ENCODE results near the gene CARD11.
A peak's percentile ranks its signal among the peaks of the same experiment; 100 is the strongest.

CARD11 gene

DNA sequence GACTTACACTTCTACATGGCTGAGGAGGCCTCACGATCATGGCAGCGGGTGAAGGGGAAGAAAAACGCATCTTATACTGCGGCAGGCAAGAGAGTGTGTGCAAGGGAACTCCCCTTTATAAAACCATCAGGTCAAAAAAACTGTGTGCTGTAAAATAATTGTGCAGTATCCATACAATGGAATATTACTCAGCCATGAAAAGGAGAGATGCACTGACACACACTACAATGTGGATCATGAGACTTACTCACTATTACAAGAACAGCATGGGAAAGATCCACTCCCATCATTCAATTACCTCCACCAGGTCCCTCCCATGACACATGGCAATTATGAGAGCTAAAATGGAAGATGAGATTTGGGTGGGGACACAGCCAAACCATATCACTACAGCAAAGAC is 27.2 kb upstream of the CARD11 start:
- peaks cover 10% of the 10 kb centered on the region for H3K36me3 Mint-ChIP-seq (ENCODE audit: low read depth)

DNA sequence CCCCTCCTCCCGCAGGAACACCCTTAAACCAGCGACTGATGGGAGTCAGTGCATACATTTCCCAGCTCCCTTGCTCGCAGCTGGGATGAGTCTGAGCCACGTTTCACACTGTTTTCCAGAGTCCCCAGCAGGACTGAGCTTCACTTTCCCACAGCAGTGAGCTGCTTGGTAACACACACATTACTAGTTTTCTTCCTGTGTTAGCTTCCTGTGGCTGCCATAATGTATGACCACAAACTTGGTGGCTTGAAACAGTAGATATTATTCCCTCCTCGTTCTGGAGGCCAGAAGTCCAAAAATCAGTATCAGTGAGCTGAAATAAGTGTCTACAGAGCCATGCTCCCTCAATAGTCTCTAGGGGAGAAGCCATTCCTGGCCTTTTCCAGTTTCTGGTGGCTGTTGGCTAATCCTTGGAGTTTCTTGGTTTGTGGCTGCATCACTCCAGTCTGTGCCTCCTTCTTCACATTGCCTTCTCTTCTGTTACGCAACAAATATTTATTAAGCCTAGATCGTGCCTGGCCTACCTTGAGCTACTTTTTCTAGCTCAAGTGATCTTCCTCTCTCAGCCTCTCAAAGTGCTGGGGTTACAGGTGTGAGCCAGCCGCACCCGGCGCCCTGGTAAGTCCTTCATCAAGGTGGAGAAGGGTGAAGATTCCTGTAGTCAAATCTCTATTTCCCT is 26.2 kb upstream of the CARD11 start:
- Mint-ChIP-seq H3K9me3 (peaks cover 18% of the 10 kb centered on the region), H3K27ac (peak overlapping the region; percentile 29), H3K4me3 (peak overlapping the region; percentile 20), H3K27me3 (no peaks in the 10 kb centered on the region), H3K4me1 (ENCODE audit: low read depth) (peaks cover 76% of the 10 kb centered on the region), H3K36me3 (ENCODE audit: low read depth) (peaks cover 10% of the 10 kb centered on the region)

More for the DNA sequence above, 27.2 kb upstream of the CARD11 start:
- Mint-ChIP-seq H3K27me3 (no peaks in the 10 kb centered on the region), H3K4me1 (ENCODE audit: low read depth) (peaks cover 70% of the 10 kb centered on the region), H3K27ac (no peak overlapping the region), H3K4me3 (no peak overlapping the region), H3K9me3 (peaks cover 18% of the 10 kb centered on the region)

DNA sequence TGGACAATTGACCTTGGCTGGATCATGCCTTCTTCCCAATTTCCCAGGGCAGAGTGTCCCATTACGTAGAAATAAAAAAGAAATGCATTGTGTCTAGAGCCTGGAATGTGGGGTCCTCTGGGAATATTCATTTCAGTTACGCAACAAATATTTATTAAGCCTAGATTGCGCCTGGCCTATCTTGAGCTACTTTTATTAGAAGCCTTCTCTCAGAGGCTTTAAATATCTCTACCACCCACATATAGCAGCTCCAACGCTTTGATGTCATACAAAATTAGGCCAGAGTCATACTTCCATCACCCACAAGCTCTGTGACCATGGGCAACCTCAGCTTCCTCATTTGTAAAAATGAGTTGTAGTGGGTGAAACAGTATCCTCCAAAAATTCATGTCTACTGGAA is 24.9 kb upstream of the CARD11 start:
- H3K36me3 Mint-ChIP-seq (ENCODE audit: low read depth), result peaks cover 10% of the 10 kb centered on the region
- peaks cover 77% of the 10 kb centered on the region for H3K4me1 Mint-ChIP-seq (ENCODE audit: low read depth)
- H3K4me3 Mint-ChIP-seq, result peak overlapping the region; percentile 18
- no peaks in the 10 kb centered on the region for H3K27me3 Mint-ChIP-seq
- H3K9me3 Mint-ChIP-seq, result peaks cover 18% of the 10 kb centered on the region
- H3K27ac Mint-ChIP-seq, result peak overlapping the region; percentile 50

DNA sequence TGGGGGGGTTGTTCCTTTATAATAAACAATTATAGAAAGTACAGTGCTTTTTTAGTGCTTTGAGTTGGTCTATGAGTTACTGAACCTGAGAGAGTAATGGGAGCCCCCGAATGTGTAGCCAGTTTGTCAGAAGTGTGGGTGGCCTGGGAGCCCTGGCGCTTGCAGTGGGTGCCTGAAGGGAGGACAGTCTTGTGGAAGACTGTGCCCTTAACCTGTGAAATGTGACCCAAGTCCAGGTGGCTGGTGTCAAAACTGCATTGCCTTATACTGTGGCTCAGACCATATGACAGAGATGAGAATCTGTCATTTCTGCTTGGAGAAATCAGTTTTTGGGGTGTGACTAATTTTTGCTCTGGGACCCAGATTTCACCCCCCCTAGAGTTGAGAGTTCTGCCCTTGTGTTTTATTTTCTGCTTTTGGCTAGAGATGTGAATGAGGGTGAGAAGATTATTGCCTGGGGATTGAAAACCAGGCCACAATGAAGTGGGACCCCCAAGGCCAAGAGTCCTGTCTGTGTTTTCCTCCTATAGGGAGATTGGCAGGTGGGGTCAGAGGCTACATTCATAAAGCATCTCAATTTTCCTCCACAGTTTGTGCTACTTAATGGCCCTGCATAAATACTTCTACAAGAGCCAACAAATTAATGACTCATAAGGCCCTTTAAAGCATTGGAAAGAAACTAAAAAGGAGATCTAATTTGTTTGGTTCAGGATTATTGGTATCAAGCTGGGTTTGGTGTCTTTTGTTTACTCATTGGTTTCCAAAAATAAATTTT is 24.1 kb upstream of the CARD11 start:
- Mint-ChIP-seq H3K27me3 (no peaks in the 10 kb centered on the region), H3K4me3 (no peak overlapping the region), H3K4me1 (ENCODE audit: low read depth) (peaks cover 84% of the 10 kb centered on the region), H3K9me3 (peaks cover 18% of the 10 kb centered on the region), H3K36me3 (ENCODE audit: low read depth) (peaks cover 10% of the 10 kb centered on the region), H3K27ac (peak overlapping the region; percentile 88)

DNA sequence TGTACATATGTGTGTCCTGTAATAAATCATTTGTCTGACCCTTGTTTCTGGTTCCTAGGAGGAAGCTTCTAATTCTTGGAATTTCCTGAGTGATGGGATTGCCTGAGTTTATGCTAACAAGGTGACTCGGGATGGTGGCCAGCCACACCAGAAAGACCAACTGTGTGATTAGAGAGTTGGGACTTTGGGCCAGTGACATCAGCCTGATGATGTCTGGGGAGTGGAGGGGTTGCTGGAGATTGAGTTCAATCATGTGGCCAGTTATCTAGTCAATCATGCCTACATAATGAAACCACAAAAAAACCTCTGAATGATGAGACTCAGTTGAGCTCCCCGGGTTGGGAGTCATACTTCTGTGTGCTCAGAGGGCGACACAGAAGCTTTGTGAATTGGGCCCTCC is 23.5 kb upstream of the CARD11 start:
- Mint-ChIP-seq H3K36me3 (ENCODE audit: low read depth) (peaks cover 10% of the 10 kb centered on the region), H3K4me1 (ENCODE audit: low read depth) (peaks cover 86% of the 10 kb centered on the region), H3K9me3 (peaks cover 18% of the 10 kb centered on the region), H3K27me3 (no peaks in the 10 kb centered on the region), H3K4me3 (peak overlapping the region; percentile 22), H3K27ac (peak overlapping the region; percentile 88)

DNA sequence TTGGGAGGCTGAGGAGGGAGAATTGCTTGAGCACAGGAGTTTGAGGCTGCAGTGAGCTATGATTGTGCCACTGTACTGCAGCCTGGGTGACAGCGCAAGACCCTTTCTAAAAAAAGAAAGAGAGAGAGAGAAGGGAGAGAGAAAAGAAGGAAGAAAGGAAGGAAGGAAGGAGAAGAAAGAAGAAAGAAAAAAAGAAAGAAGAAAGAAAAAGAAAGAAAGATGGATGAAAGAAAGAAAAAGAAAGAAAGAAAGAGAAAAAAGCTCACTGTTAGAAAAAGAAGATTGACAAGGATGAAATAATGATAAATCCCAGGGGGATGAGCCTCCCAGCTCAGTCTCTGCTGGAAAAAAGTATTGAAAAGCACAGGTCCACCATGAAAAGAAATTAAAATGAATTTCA is 22.8 kb upstream of the CARD11 start:
- Mint-ChIP-seq H3K9me3 (peaks cover 20% of the 10 kb centered on the region), H3K27me3 (no peaks in the 10 kb centered on the region), H3K4me3 (peak overlapping the region; percentile 68), H3K4me1 (ENCODE audit: low read depth) (peaks cover 86% of the 10 kb centered on the region), H3K27ac (peak overlapping the region; percentile 88), H3K36me3 (ENCODE audit: low read depth) (peaks cover 9% of the 10 kb centered on the region)

DNA sequence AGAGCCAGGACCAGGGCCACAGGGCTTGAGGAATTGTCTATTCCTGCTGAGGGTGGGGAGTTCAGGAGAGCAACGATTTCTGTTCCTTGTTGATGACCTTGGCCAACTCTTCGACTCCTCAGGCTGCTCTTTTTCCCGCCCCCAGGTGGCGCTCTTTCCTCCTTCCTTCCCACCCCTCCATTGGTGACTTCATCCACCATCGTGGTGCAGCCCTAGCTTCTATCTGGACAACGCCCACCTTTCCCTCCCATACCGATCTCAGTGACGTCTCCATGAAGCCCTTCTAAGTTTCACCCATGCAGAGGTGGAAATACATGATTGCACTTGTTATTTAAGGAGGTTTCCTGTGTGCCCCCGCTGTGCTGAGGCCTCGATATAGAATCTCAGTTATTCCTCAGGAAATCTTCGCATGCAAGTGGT is 22.1 kb upstream of the CARD11 start:
- Mint-ChIP-seq H3K9me3 (peaks cover 14% of the 10 kb centered on the region), H3K4me1 (ENCODE audit: low read depth) (peaks cover 90% of the 10 kb centered on the region), H3K36me3 (ENCODE audit: low read depth) (peaks cover 2% of the 10 kb centered on the region), H3K27ac (peak overlapping the region; percentile 88), H3K27me3 (no peaks in the 10 kb centered on the region), H3K4me3 (peak overlapping the region; percentile 68)

DNA sequence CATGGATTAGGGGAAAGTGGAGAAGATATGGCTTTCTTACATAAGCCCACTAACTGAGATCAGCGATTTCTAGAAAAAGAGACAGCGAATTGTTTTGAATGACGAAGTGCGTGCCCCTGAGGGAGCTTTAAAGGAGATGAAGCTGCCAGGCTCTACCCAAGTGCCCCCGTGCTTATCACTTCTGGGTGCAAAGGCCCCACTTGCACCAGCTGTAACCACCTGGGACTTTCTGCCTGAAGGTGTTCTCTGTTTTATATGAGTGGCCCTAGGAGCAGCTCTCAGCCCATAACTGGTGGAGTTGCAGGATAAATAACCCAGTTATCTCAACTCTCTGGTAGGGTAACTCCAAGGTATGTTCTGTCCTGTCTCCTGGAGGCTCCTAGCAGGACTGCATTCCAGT is 20.4 kb upstream of the CARD11 start:
- no peaks in the 10 kb centered on the region for H3K27me3 Mint-ChIP-seq
- H3K36me3 Mint-ChIP-seq (ENCODE audit: low read depth), result no peaks in the 10 kb centered on the region
- H3K4me1 Mint-ChIP-seq (ENCODE audit: low read depth), result peaks cover 86% of the 10 kb centered on the region
- H3K4me3 Mint-ChIP-seq, result peak overlapping the region; percentile 67
- H3K9me3 Mint-ChIP-seq, result peaks cover 5% of the 10 kb centered on the region
- peak overlapping the region; percentile 92 for H3K27ac Mint-ChIP-seq

DNA sequence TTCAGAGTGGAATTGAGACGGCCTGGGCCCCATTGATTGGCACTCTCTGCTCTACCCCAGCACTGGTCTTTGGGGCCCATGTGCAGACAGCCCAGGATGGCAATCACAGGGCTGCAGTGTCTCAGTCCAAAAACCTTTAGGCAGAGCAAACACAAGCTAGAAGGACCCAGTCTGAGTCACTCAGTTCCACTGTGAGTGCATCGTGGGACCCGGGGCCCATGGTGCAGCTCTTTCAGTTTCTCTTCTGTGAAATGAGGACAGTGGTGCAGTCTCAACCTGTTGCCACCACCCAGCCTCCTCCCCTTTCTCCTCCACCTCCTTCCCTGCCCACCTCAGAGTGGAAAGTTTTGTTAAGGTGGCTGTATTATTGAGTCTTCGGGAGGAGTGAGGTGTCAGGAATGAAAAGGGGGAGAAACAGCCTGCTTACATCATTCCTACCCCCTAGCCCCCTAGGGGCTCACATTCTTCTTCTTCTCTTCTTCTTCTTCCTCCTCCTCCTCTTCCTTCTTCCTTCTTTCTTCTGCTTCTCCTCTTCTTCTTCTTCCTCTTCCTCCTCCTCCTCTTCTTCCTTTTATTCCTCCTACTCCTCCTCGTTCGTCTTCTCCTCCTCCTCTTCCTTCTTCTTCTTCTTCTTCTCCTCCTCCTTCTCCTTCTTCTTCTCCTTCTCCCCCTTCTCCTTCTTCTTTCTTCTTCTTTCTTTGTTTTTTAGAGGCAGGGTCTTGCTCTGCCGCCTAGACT is 19.5 kb upstream of the CARD11 start:
- H3K27ac Mint-ChIP-seq, result peak overlapping the region; percentile 92
- peaks cover 77% of the 10 kb centered on the region for H3K4me1 Mint-ChIP-seq (ENCODE audit: low read depth)
- no peaks in the 10 kb centered on the region for H3K27me3 Mint-ChIP-seq
- H3K9me3 Mint-ChIP-seq, result peaks cover 5% of the 10 kb centered on the region
- no peaks in the 10 kb centered on the region for H3K36me3 Mint-ChIP-seq (ENCODE audit: low read depth)
- peak overlapping the region; percentile 67 for H3K4me3 Mint-ChIP-seq

DNA sequence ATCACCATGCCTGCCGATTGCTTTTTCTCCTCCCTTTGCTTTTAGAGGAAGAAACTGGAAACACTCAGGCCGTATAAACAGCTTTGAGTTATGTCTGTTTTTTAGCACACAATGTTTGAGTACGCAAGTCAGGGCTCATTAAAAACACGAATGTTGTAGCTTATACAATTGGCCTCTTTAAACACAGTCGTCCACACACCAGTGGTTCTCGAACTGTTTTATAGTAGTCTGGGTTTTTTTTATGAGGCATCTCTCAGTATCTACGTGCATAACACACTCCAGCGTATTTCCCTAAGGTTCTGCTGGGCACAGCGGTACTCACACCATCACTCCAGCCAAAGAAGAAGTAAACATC is 13.4 kb upstream of the CARD11 start:
- Mint-ChIP-seq H3K4me1 (ENCODE audit: low read depth) (peaks cover 22% of the 10 kb centered on the region), H3K27ac (no peak overlapping the region), H3K27me3 (no peaks in the 10 kb centered on the region), H3K9me3 (peaks cover 15% of the 10 kb centered on the region), H3K36me3 (ENCODE audit: low read depth) (no peaks in the 10 kb centered on the region), H3K4me3 (no peak overlapping the region)

DNA sequence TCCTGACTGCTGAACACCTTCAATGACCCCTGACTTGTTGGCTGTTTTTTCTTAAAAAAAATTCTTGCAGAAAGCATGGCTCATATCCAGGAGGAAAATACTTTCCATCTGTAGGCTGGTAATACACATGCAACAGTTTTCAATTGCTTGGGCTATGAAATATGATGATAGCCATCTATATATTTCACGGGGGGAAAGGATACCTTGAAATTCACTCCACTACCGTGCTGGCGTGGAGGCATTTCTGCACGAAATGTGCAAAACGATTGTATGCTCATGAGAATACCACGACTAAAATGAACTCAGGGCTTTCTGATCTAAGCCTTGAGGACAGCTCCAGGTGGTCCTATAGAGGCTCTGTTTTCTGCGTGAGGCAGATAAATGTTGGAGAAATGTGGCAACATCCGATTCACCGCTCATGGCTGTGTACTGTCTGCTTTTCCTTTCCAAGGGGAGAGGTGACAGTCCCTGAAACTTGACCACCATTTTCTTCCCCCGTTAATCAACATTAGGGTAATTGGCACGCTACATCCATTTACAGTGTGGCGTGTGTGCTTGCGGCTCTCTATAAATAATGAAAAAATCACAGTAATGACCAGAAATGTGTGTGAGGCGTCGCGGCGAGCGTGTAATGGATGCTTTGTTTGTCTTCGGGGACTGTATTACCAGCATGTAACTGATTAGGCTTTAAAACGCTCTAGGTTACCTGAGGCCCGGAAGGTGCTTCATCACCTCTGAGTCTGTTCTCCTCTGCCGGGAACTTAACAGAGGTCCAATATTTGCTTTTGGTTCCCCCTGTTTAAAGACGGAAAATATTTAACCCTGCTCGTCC is 12.8 kb upstream of the CARD11 start:
- Mint-ChIP-seq H3K36me3 (ENCODE audit: low read depth) (no peaks in the 10 kb centered on the region), H3K4me1 (ENCODE audit: low read depth) (peaks cover 18% of the 10 kb centered on the region), H3K27ac (no peak overlapping the region), H3K9me3 (peaks cover 11% of the 10 kb centered on the region), H3K27me3 (no peaks in the 10 kb centered on the region), H3K4me3 (no peak overlapping the region)

DNA sequence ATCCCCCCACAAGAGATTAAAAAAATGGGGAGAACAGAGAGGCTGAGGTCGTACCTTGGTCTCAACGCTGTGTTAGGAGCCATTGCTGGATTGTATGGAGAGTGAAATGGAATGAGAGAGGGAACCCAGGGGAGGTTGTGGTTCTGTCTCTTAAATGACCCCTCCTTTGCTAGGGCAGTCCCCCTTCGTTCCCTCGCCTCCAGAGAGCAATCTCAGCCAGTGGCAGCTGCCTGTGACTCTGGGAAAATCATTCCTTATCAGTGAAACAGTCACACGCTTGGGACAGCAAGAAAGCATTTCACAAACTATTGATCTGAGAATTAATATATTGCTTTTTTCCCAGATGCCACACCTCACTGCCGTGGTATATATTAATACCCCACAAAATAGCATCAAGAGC is 12.0 kb upstream of the CARD11 start:
- Mint-ChIP-seq H3K4me3 (no peak overlapping the region), H3K27ac (no peak overlapping the region), H3K27me3 (no peaks in the 10 kb centered on the region), H3K36me3 (ENCODE audit: low read depth) (no peaks in the 10 kb centered on the region), H3K9me3 (peaks cover 19% of the 10 kb centered on the region), H3K4me1 (ENCODE audit: low read depth) (peaks cover 13% of the 10 kb centered on the region)

DNA sequence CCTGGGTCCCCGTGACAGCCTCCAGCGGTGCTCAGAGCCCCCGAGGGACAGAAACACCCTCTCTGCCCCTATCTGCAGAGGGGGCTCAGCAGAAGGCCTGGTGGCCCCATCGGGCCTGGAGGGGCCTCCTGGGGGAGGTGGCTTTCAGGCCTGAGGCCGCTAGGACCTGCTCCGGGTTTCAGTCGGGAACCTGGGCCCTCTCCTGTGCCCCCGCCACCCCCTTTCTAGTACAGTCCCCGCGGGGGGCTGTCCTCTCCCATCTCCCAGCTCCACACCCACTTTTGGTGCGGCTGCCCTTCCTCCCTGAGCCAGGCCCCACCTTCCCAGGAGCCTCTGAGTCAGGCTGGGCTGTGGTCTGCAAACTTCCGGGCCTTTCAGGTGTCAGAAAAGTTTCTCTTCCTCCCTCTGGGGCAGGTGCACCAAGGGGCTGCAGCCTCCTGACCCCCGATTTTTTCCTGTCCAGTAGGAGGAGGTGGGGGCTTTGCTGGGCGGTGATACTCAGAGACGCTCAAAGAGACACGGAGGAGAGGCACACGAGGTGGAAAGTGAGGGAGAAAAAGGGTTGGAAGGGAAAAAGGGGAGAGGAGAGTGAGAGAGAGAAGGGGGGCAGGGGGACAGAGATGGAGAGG is 692 bp downstream of the CARD11 start:
- Mint-ChIP-seq H3K27ac (peak overlapping the region; percentile 92), H3K4me1 (ENCODE audit: low read depth) (peaks cover 59% of the 10 kb centered on the region), H3K36me3 (ENCODE audit: low read depth) (peaks cover 35% of the 10 kb centered on the region), H3K27me3 (no peaks in the 10 kb centered on the region), H3K9me3 (no peaks in the 10 kb centered on the region), H3K4me3 (peak overlapping the region; percentile 93)

DNA sequence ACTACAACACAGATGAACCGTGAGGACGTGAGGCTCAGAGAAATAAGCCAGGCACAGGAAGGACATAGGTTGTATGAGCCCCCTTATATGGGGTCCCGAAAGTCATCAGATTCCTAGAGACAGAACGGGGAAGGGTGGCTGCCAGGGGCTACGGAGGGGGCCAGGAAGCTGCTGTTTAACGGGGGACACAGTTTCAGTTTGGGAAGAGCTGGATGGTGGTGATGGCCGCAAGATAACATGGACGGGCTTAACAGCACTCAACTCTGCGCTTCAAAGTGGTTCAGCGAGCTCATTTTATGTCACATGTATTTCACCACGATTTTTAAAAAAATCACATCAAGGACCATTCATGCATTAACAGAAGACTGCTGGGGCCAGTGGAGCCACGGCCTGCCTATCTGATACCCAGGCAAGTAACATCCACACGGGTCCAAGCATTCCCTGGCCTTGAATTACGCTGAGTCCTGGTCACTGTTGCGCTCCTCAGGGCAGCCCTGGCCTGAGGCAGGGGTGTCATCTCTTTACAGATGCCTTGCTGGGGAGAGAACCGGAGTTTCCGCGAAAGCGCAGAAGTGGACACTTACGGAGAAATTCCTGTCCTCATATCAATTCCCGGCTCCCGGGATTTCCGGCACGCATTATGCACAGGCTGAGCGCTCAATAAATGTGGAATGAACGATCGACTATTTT is 1.5 kb downstream of the CARD11 start:
- peaks cover 68% of the 10 kb centered on the region for H3K4me1 Mint-ChIP-seq (ENCODE audit: low read depth)
- H3K27ac Mint-ChIP-seq, result peak overlapping the region; percentile 83
- peak overlapping the region; percentile 93 for H3K4me3 Mint-ChIP-seq
- no peaks in the 10 kb centered on the region for H3K27me3 Mint-ChIP-seq
- H3K36me3 Mint-ChIP-seq (ENCODE audit: low read depth), result peaks cover 35% of the 10 kb centered on the region
- H3K9me3 Mint-ChIP-seq, result no peaks in the 10 kb centered on the region
